Urinary bladder (tissue), 2 donors: ENCODE results near the gene CEACAM19. TPM values are rescaled to one million over a fixed set of nuclear protein-coding genes. Genes with fewer than 3 reads are reported as not detected.

ENCODE experiments used
- polyA plus RNA-seq: library from polyadenylated mRNA; stranded (reverse); fragments of 200-250 nt; gene quantifications from one replicate; pipeline ENCODE4 v1.2.3, GENCODE V29; 2013
- small RNA-seq: library from RNA; depleted of rRNA; stranded (forward); fragments of <200 nt; gene quantifications from one replicate; pipeline ENCODE3, GENCODE V24; 2014
- total RNA-seq: library from RNA; depleted of rRNA; stranded (reverse); fragments of >200 nt; gene quantifications from one replicate; pipeline ENCODE4 v1.2.3, GENCODE V29; 2014
- donor health status: healthy.

Gene CEACAM19
- total and polyA plus RNA-seq, 2 donors, result 1.8 to 4.9 TPM

Small RNA genes within 50 kb of the gene (small RNA-seq; reads per million reads assigned to genes)
- gene RF00285, result not detected

Other genes starting within 250 kb of the CEACAM19 start
- 15.1 TPM for gene ZNF229, start 223.0 kb upstream of the CEACAM19 start, total RNA-seq
- 3.4 TPM for gene ZNF229, start 223.0 kb upstream of the CEACAM19 start, polyA plus RNA-seq
- 23.7 TPM for gene ZNF180, start 171.0 kb upstream of the CEACAM19 start, total RNA-seq
- gene ZNF180, start 171.0 kb upstream of the CEACAM19 start, polyA plus RNA-seq, result 7.2 TPM
- not detected for gene CEACAM20, start 141.8 kb upstream of the CEACAM19 start, total RNA-seq
- gene CEACAM20, start 141.8 kb upstream of the CEACAM19 start, polyA plus RNA-seq, result not detected
- gene IGSF23, start 57.9 kb upstream of the CEACAM19 start, total RNA-seq, result not detected
- not detected for gene IGSF23, start 57.9 kb upstream of the CEACAM19 start, polyA plus RNA-seq
- gene PVR, start 27.6 kb upstream of the CEACAM19 start, total RNA-seq, result 21.3 TPM
- 19.3 TPM for gene PVR, start 27.6 kb upstream of the CEACAM19 start, polyA plus RNA-seq
- gene CEACAM16, start 27.7 kb downstream of the CEACAM19 start, total RNA-seq, result not detected
- not detected for gene CEACAM16, start 27.7 kb downstream of the CEACAM19 start, polyA plus RNA-seq
- 2.5 TPM for gene BCL3, start 77.2 kb downstream of the CEACAM19 start, total RNA-seq
- gene BCL3, start 77.2 kb downstream of the CEACAM19 start, polyA plus RNA-seq, result 93.0 TPM
- 4.7 TPM for gene CBLC, start 106.4 kb downstream of the CEACAM19 start, total RNA-seq
- gene CBLC, start 106.4 kb downstream of the CEACAM19 start, polyA plus RNA-seq, result 6.1 TPM
- 35.3 TPM for gene BCAM, start 137.6 kb downstream of the CEACAM19 start, total RNA-seq
- 77.4 TPM for gene BCAM, start 137.6 kb downstream of the CEACAM19 start, polyA plus RNA-seq
- 27.4 TPM for gene NECTIN2, start 174.8 kb downstream of the CEACAM19 start, total RNA-seq
- 50.2 TPM for gene NECTIN2, start 174.8 kb downstream of the CEACAM19 start, polyA plus RNA-seq
- gene TOMM40, start 219.8 kb downstream of the CEACAM19 start, total RNA-seq, result 17.8 TPM
- gene TOMM40, start 219.8 kb downstream of the CEACAM19 start, polyA plus RNA-seq, result 39.3 TPM
- gene APOE, start 234.3 kb downstream of the CEACAM19 start, total RNA-seq, result 28.2 TPM
- 60.5 TPM for gene APOE, start 234.3 kb downstream of the CEACAM19 start, polyA plus RNA-seq
- gene APOC1, start 243.1 kb downstream of the CEACAM19 start, total RNA-seq, result 3.5 TPM
- 26.9 TPM for gene APOC1, start 243.1 kb downstream of the CEACAM19 start, polyA plus RNA-seq